NK-92 treated with Interleukin-12 subunit alpha and Interleukin-12 subunit beta, amount 100 ng/mL, for 24 hours (cell line): ENCODE results near the gene NKX2-1.

Experiments used
- DNase-seq: peaks from one replicate; lab custom pipeline; 2025; lab: John Stamatoyannopoulos, UW

NKX2-1 gene

GRCh38 chr14:36517242-36518030, 2.6 kb downstream of the NKX2-1 start:
- no peak for DNase-seq

- DNase-seq = no peak
These were observed 3.3 kb downstream of the NKX2-1 start for GRCh38 chr14:36516719-36517241.

- DNase-seq = no peak
These were observed 3.9 kb downstream of the NKX2-1 start for GRCh38 chr14:36515896-36516718.

GRCh38 chr14:36515105-36515593, 4.9 kb downstream of the NKX2-1 start:
- no peak for DNase-seq

GRCh38 chr14:36514278-36515104, 5.5 kb downstream of the NKX2-1 start:
- no peak for DNase-seq

GRCh38 chr14:36513451-36514277, 6.4 kb downstream of the NKX2-1 start:
- DNase-seq = no peak

- no peak for DNase-seq
These were observed 7.0 kb downstream of the NKX2-1 start for GRCh38 chr14:36513012-36513420.

GRCh38 chr14:36512585-36513003, 7.4 kb downstream of the NKX2-1 start:
- DNase-seq = no peak

- no peak for DNase-seq
These were observed 7.9 kb downstream of the NKX2-1 start for GRCh38 chr14:36511981-36512584.

GRCh38 chr14:36510874-36511273, 9.2 kb downstream of the NKX2-1 start:
- DNase-seq = no peak

- DNase-seq = no peak
These were observed 9.8 kb downstream of the NKX2-1 start for GRCh38 chr14:36510078-36510799.

GRCh38 chr14:36509069-36509917, 10.7 kb downstream of the NKX2-1 start:
- no peak for DNase-seq

- no peak for DNase-seq
These were observed 11.5 kb downstream of the NKX2-1 start for GRCh38 chr14:36508418-36509068.

- DNase-seq = no peak
These were observed 12.1 kb downstream of the NKX2-1 start for GRCh38 chr14:36507847-36508417.

GRCh38 chr14:36506732-36507614, 13.1 kb downstream of the NKX2-1 start:
- no peak for DNase-seq

GRCh38 chr14:36505892-36506731, 13.9 kb downstream of the NKX2-1 start:
- DNase-seq = no peak
